Transverse colon (tissue), 4 donors: ENCODE measurements around the gene CYP1B1. TPM values are rescaled to one million over a fixed set of nuclear protein-coding genes. Genes with fewer than 3 reads are reported as not detected.

Source experiments
- DNase-seq: peaks from one replicate; pipeline ENCODE4 v3.0.0-alpha.2; 2019
- H3K27ac ChIP-seq, 4 donors: fragments of 200-600 bp; sonication (generic); 2 replicates each; pipeline ENCODE4 v1.5.1; 2016 to 2018; ENCODE audit warnings: inconsistent platforms in 4 of 4
- H3K27me3 ChIP-seq: fragments of 200-600 bp; sonication (generic); 2 replicates; pipeline ENCODE4 v1.5.1; 2017; ENCODE audit warnings: inconsistent platforms
- H3K36me3 ChIP-seq, 4 donors: fragments of 200-600 bp; sonication (generic); 2 replicates each; pipeline ENCODE4 v1.5.1; 2017 to 2019; ENCODE audit warnings: inconsistent platforms in 4 of 4
- H3K4me1 ChIP-seq, 4 donors: fragments of 200-600 bp; sonication (generic); 2 replicates each; pipeline ENCODE4 v1.5.1; 2017 to 2020; ENCODE audit warnings: inconsistent platforms in 4 of 4
- H3K4me3 ChIP-seq, 4 donors: fragments of 200-600 bp; sonication (generic); 1 replicate in 1 of 4; 2 replicates in 3 of 4; pipeline versions ENCODE4 v1.5.1 to v1.6.1; 2017 to 2019; ENCODE audit warnings: inconsistent platforms in 4 of 4
- H3K9me3 ChIP-seq, 2 donors: fragments of 200-600 bp; sonication (generic); 2 replicates each; pipeline ENCODE4 v1.5.1; 2017 to 2019; ENCODE audit warnings: inconsistent platforms in 2 of 2
- CTCF ChIP-seq, 5 experiments: fragments of 200-600 bp in 3 of 5; fragments of 450-650 bp in 2 of 5; sonication (generic) in 3 of 5; IDR thresholded peaks; 1 replicate in 2 of 5; 2 replicates in 3 of 5; pipeline ENCODE4 v1.5.1; 2016 to 2017; ENCODE audit warnings: antibody characterized with exemption in 5 of 5, inconsistent platforms in 3 of 5, mild to moderate bottlenecking in 2 of 5, moderate library complexity in 1 of 5
- EP300 ChIP-seq: sonication (generic); formaldehyde crosslinking; IDR thresholded peaks from one replicate; pipeline ENCODE4 v1.6.1; 2017; ENCODE audit warnings: antibody characterized with exemption, low read depth
- POLR2A ChIP-seq: fragments of 450-650 bp; IDR thresholded peaks from one replicate; pipeline ENCODE4 v1.6.1; 2016; ENCODE audit warnings: antibody characterized with exemption, mild to moderate bottlenecking, moderate library complexity
- POLR2AphosphoS5 ChIP-seq, 3 donors: sonication (generic); formaldehyde crosslinking; IDR thresholded peaks; one replicate each; pipeline ENCODE4 v1.6.1; 2016; ENCODE audit warnings: antibody characterized with exemption in 3 of 3
- WGBS, 2 donors: methylation state at CpG; one replicate each; pipeline ENCODE4 v1.1.5; 2018; ENCODE audit warnings: low coverage in 1 of 2; 5-methylcytosine and 5-hydroxymethylcytosine counted together
- in situ Hi-C, 4 donors: fragments of 200-750 bp; cut with MboI; loops; one replicate each; pipeline versions ENCODE4 v1.15.0 to v1.15.1; 2017; ENCODE audit warnings: low sequenced_read_pairs in 3 of 4, low pct_ligation_motif_present in 1 of 4, low pct_unique_long_range_greater_than_20kb in 1 of 4
- intact Hi-C: fragments of 100-400 bp; cut with DNase I; formaldehyde crosslinking; loops from one replicate; pipeline ENCODE4 v1.15.1; 2023; ENCODE audit warnings: low total_unique reads
- total RNA-seq, 4 donors: library from RNA; depleted of rRNA; stranded (reverse); fragments of >200 nt; gene quantifications; one replicate each; pipeline ENCODE4 v1.1.0, GENCODE V29; 2016

Gene CYP1B1
- total RNA-seq, 4 donors from 2014 or later, result 2.0 to 9.6 (median 5.5) TPM

- no peak overlapping the region for H3K27ac ChIP-seq
- no peak overlapping the region for H3K4me3 ChIP-seq
- 84 to 85% methylated on average over 8 to 11 of the region's 11 CpGs for WGBS, 2 donors
- H3K9me3 ChIP-seq, result no peaks in the 10 kb centered on the region
- peaks cover 40% of the 10 kb centered on the region for H3K27me3 ChIP-seq
- H3K4me1 ChIP-seq, result peaks cover 0 to 34% (median 23%) of the 10 kb centered on the region in 4 donors
- no peaks in the 10 kb centered on the region for H3K36me3 ChIP-seq
- TF ChIP-seq EP300 (no peak), CTCF (IDR thresholded peaks at IDR 0.05) (no peak), POLR2AphosphoS5 (IDR thresholded peaks at IDR 0.05) (no peak), POLR2A (no peak)
- intact Hi-C loops (loop anchor here (10.0 kb wide), 1 partner anchor 195 kb away; no protein-coding TSS in a partner anchor), in situ Hi-C loops (no loop called here)
- DNase-seq, result no peak
Observed at GRCh38 chr2:38079116-38080052, 3.4 kb upstream of the CYP1B1 start.

- in situ Hi-C loops (no loop called here), intact Hi-C loops (loop anchor here (10.0 kb wide), 1 partner anchor 197 kb away; no protein-coding TSS in a partner anchor)
- Histone ChIP-seq H3K4me1 (peaks cover 0 to 41% (median 27%) of the 10 kb centered on the region in 4 donors), H3K4me3 (peak overlapping the region in 3 of 4 donors; percentile 43 to 66 (median 44)), H3K27me3 (peaks cover 59% of the 10 kb centered on the region), H3K9me3 (no peaks in the 10 kb centered on the region), H3K27ac (peak overlapping the region; percentile 71 to 82 (median 78)), H3K36me3 (no peaks in the 10 kb centered on the region)
- no peak for TF ChIP-seq EP300
- no peak for TF ChIP-seq POLR2AphosphoS5 (IDR thresholded peaks at IDR 0.05)
- no peak for TF ChIP-seq CTCF (IDR thresholded peaks at IDR 0.05)
- TF ChIP-seq POLR2A, result no peak
- DNase-seq, result no peak
- 18 to 46% methylated on average over 8 to 12 of the region's 12 CpGs for WGBS, 2 donors
Observed at GRCh38 chr2:38077431-38077769, 1.4 kb upstream of the CYP1B1 start.

GRCh38 chr2:38076710-38077430, 919 bp upstream of the CYP1B1 start:
- H3K27ac ChIP-seq, result peak overlapping the region; percentile 71 to 82 (median 78)
- H3K36me3 ChIP-seq, result no peaks in the 10 kb centered on the region
- peaks cover 0 to 41% (median 27%) of the 10 kb centered on the region in 4 donors for H3K4me1 ChIP-seq
- WGBS, 2 donors, result 0% methylated on average over 45 of the region's 76 CpGs; no CpG with 5 or more reads in 1 of the 2 donors
- no peaks in the 10 kb centered on the region for H3K9me3 ChIP-seq
- TF ChIP-seq EP300, result peak; percentile 17
- no peak for TF ChIP-seq POLR2AphosphoS5 (IDR thresholded peaks at IDR 0.05)
- peak in 4 of 5 experiments; percentile 4 to 29 (median 20) for TF ChIP-seq CTCF (IDR thresholded peaks at IDR 0.05)
- H3K27me3 ChIP-seq, result peaks cover 60% of the 10 kb centered on the region
- DNase-seq, result peak; percentile 63
- in situ Hi-C loops (no loop called here), intact Hi-C loops (loop anchor here (10.0 kb wide), 1 partner anchor 198 kb away; no protein-coding TSS in a partner anchor)
- peak overlapping the region; percentile 43 to 66 (median 46) for H3K4me3 ChIP-seq
